Measurements from ENCODE around the gene PITPNB. TPM values are rescaled to one million over a fixed set of nuclear protein-coding genes. Genes with fewer than 3 reads are reported as not detected.

The PITPNB gene
- polyA plus RNA-seq, 1 donor (not counting 4 experiments of a cell fraction or from before 2014, with no cell fraction given) = 81.6 TPM

GRCh38 chr22:27895600-27895999, 23.5 kb downstream of the PITPNB start:
- H3K4me3 ChIP-seq (ENCODE audit: control insufficient read depth in 2 of 3, extremely low read depth in 1 of 3, insufficient read depth in 2 of 3, low read depth in 1 of 3, low read length in 3 of 3) = no peak overlapping the region
- FAIRE-seq (no peak), DNase-seq (ENCODE audit: low read depth, low spot score) (no peak)
- no peaks in the 10 kb centered on the region for H3K4me1 ChIP-seq (ENCODE audit: control insufficient read depth, extremely low read depth, insufficient read depth, low read length)
- no peak overlapping the region for H3K9ac ChIP-seq (ENCODE audit: control insufficient read depth, extremely low read depth, insufficient read depth, low read length)
- H3K79me2 ChIP-seq (ENCODE audit: control insufficient read depth, insufficient read depth, low read length) = peaks cover 37% of the 10 kb centered on the region
- H4K20me1 ChIP-seq (ENCODE audit: control insufficient read depth, extremely low read depth, insufficient read depth, low read length) = no peaks in the 10 kb centered on the region
- TF ChIP-seq EZH2 (IDR thresholded peaks at IDR 0.05; ENCODE audit: low read length) = no peak
- TF ChIP-seq, protein P1, sequence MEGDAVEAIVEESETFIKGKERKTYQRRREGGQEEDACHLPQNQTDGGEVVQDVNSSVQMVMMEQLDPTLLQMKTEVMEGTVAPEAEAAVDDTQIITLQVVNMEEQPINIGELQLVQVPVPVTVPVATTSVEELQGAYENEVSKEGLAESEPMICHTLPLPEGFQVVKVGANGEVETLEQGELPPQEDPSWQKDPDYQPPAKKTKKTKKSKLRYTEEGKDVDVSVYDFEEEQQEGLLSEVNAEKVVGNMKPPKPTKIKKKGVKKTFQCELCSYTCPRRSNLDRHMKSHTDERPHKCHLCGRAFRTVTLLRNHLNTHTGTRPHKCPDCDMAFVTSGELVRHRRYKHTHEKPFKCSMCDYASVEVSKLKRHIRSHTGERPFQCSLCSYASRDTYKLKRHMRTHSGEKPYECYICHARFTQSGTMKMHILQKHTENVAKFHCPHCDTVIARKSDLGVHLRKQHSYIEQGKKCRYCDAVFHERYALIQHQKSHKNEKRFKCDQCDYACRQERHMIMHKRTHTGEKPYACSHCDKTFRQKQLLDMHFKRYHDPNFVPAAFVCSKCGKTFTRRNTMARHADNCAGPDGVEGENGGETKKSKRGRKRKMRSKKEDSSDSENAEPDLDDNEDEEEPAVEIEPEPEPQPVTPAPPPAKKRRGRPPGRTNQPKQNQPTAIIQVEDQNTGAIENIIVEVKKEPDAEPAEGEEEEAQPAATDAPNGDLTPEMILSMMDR (optimal IDR thresholded peaks at IDR 0.05 in 1 of 3, IDR thresholded peaks at IDR 0.05 in 1 of 3, conservative IDR thresholded peaks at IDR 0.05 in 1 of 3; ENCODE audit: extremely low read depth in 1 of 3, insufficient read depth in 2 of 3, low read length in 3 of 3) = no peak
- dilution Hi-C loops (cut with MboI; ENCODE audit: extremely low pct_ligation_motif_present, low sequenced_read_pairs) = no loop called here
- no peak overlapping the region for H3K4me2 ChIP-seq (ENCODE audit: control insufficient read depth, extremely low read depth, insufficient read depth, low read depth, low read length)
- peaks cover 27 to 44% of the 10 kb centered on the region in 2 experiments for H3K36me3 ChIP-seq (ENCODE audit: control insufficient read depth in 2 of 2, extremely low read depth in 1 of 2, insufficient read depth in 2 of 2, low read length in 2 of 2)
- H2AFZ ChIP-seq (ENCODE audit: control insufficient read depth, low read length) = no peak overlapping the region
- no peaks in the 10 kb centered on the region for H3K9me1 ChIP-seq (ENCODE audit: control insufficient read depth, extremely low read depth, insufficient read depth, low read length)
- no peaks in the 10 kb centered on the region for H3K9me3 ChIP-seq (ENCODE audit: control insufficient read depth, low read depth, low read length)
- H3K27ac ChIP-seq (ENCODE audit: control insufficient read depth, insufficient read depth, low read length) = no peak overlapping the region
- no peaks in the 10 kb centered on the region for H3K27me3 ChIP-seq (ENCODE audit: control insufficient read depth, extremely low read depth, insufficient read depth, low read length)

DNA sequence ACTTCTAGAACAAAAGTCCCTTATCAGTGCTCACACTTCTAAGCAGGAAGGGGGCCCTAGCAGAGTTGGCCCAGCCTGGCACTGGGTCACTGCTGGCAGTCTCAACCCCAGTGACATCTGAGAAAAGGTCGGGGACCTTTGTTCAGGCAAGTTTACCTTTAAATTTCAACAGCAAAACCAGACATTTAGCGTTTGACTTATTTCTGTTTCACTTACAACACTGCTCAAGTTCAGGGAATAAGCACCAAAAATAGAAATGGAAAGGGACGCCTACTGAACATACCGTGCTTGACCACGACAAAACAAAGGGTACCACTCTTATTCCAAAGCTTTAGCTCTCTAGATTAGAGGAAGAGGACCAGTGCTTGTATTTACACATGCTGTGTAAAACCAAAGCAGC, 26.2 kb downstream of the PITPNB start:
- no peaks in the 10 kb centered on the region for H4K20me1 ChIP-seq (ENCODE audit: control insufficient read depth, extremely low read depth, insufficient read depth, low read length)
- no peak overlapping the region for H3K9ac ChIP-seq (ENCODE audit: control insufficient read depth, extremely low read depth, insufficient read depth, low read length)
- no peaks in the 10 kb centered on the region for H3K4me1 ChIP-seq (ENCODE audit: control insufficient read depth, extremely low read depth, insufficient read depth, low read length)
- H3K9me3 ChIP-seq (ENCODE audit: control insufficient read depth, low read depth, low read length) = no peaks in the 10 kb centered on the region
- no peak overlapping the region for H3K4me3 ChIP-seq (ENCODE audit: control insufficient read depth in 2 of 3, extremely low read depth in 1 of 3, insufficient read depth in 2 of 3, low read depth in 1 of 3, low read length in 3 of 3)
- no peak overlapping the region for H3K4me2 ChIP-seq (ENCODE audit: control insufficient read depth, extremely low read depth, insufficient read depth, low read depth, low read length)
- TF ChIP-seq, protein P1 (optimal IDR thresholded peaks at IDR 0.05 in 1 of 3, IDR thresholded peaks at IDR 0.05 in 1 of 3, conservative IDR thresholded peaks at IDR 0.05 in 1 of 3; ENCODE audit: extremely low read depth in 1 of 3, insufficient read depth in 2 of 3, low read length in 3 of 3) = no peak
- no peak for TF ChIP-seq EZH2 (IDR thresholded peaks at IDR 0.05; ENCODE audit: low read length)
- H3K27me3 ChIP-seq (ENCODE audit: control insufficient read depth, extremely low read depth, insufficient read depth, low read length) = no peaks in the 10 kb centered on the region
- no peak overlapping the region for H3K27ac ChIP-seq (ENCODE audit: control insufficient read depth, insufficient read depth, low read length)
- no peak for DNase-seq (ENCODE audit: low read depth, low spot score)
- FAIRE-seq = no peak
- peaks cover 35 to 45% of the 10 kb centered on the region in 2 experiments for H3K36me3 ChIP-seq (ENCODE audit: control insufficient read depth in 2 of 2, extremely low read depth in 1 of 2, insufficient read depth in 2 of 2, low read length in 2 of 2)
- peaks cover 45% of the 10 kb centered on the region for H3K79me2 ChIP-seq (ENCODE audit: control insufficient read depth, insufficient read depth, low read length)
- H3K9me1 ChIP-seq (ENCODE audit: control insufficient read depth, extremely low read depth, insufficient read depth, low read length) = no peaks in the 10 kb centered on the region
- H2AFZ ChIP-seq (ENCODE audit: control insufficient read depth, low read length) = no peak overlapping the region
- dilution Hi-C loops (cut with MboI; ENCODE audit: extremely low pct_ligation_motif_present, low sequenced_read_pairs) = no loop called here

Measured in keratinocyte (primary cell).